Breast epithelium (tissue), 4 donors: ENCODE measurements around the gene PRICKLE2. TPM values are rescaled to one million over a fixed set of nuclear protein-coding genes. Genes with fewer than 3 reads are reported as not detected.
A peak's percentile ranks its signal among the peaks of the same experiment; 100 is the strongest.

Source experiments
- DNase-seq, 2 donors: peaks; one replicate each; pipeline ENCODE4 v3.0.0-alpha.2; 2019; ENCODE audit warnings: low spot score in 2 of 2
- H3K27ac ChIP-seq, 2 donors: fragments of 200-600 bp; sonication (generic) in 1 of 2; one replicate each; pipeline ENCODE4 v1.5.1; 2016 to 2019; ENCODE audit warnings: mild to moderate bottlenecking in 1 of 2
- H3K27me3 ChIP-seq, 2 donors: fragments of 200-600 bp; sonication (generic) in 1 of 2; one replicate each; pipeline versions ENCODE4 v1.5.1 to v1.6.0; 2017 to 2019; ENCODE audit warnings: control low read depth in 1 of 2, mild to moderate bottlenecking in 1 of 2
- H3K36me3 ChIP-seq: fragments of 200-600 bp; one replicate; pipeline ENCODE4 v1.5.1; 2019
- H3K4me1 ChIP-seq, 2 donors: fragments of 200-600 bp; sonication (generic); one replicate each; pipeline ENCODE4 v1.5.1; 2016 to 2019; ENCODE audit warnings: control low read depth in 1 of 2
- H3K4me3 ChIP-seq, 3 donors: fragments of 200-600 bp; sonication (generic); 1 replicate in 2 of 3; 2 replicates in 1 of 3; pipeline ENCODE4 v1.5.1; 2016 to 2019; ENCODE audit warnings: mild to moderate bottlenecking in 3 of 3, moderate library complexity in 2 of 3
- H3K9me3 ChIP-seq, 2 donors: fragments of 200-600 bp; sonication (generic) in 1 of 2; one replicate each; pipeline ENCODE4 v1.5.1; 2016 to 2019; ENCODE audit warnings: control low read depth in 1 of 2
- POLR2A ChIP-seq: fragments of 450-650 bp; IDR thresholded peaks from one replicate; pipeline ENCODE4 v1.6.1; 2016; ENCODE audit warnings: antibody characterized with exemption, mild to moderate bottlenecking, moderate library complexity
- POLR2AphosphoS5 ChIP-seq, 3 donors: sonication (generic); formaldehyde crosslinking; IDR thresholded peaks; one replicate each; pipeline ENCODE4 v1.6.1; 2017; ENCODE audit warnings: antibody characterized with exemption in 3 of 3
- intact Hi-C: fragments of 100-400 bp; cut with DNase I; formaldehyde crosslinking; loops from one replicate; pipeline ENCODE4 v1.15.1; 2023; ENCODE audit warnings: low total_unique reads
- total RNA-seq, 3 donors: library from RNA; depleted of rRNA; stranded (reverse); fragments of >200 nt; gene quantifications; one replicate each; pipeline ENCODE4 v1.1.0, GENCODE V29; 2016
- TF ChIP-seq, protein P1 (sequence below), 3 donors: fragments of 450-650 bp; IDR thresholded peaks; one replicate each; pipeline ENCODE4 v1.5.1; 2016 to 2017; ENCODE audit warnings: antibody characterized with exemption in 3 of 3, mild to moderate bottlenecking in 3 of 3, moderate library complexity in 3 of 3

Gene PRICKLE2
- total RNA-seq, 3 donors from 2014 or later: 35.1 to 72.5 (median 44.5) TPM

DNA sequence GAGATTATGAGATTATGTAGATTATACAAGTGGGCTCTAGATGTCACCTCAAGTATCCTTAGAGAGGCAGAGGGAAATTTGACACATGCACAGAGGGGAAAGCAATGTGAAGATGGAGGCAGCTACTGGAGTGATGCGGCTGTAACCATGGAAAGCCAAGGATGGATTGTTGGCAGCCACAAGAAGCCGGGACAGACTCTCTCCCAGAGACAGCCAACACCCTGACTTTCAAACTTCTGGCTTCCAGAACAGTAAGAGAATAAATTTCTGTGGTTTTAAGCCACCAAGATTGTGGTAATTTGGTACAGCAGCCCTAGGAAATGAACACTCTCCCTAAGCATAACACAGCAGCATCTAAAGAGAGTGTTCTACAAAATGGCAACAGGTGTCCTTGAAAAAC, 34.4 kb upstream of the PRICKLE2 start:
- Histone ChIP-seq H3K27me3 (no peaks in the 10 kb centered on the region), H3K4me3 (no peak overlapping the region), H3K9me3 (no peaks in the 10 kb centered on the region), H3K36me3 (no peaks in the 10 kb centered on the region), H3K4me1 (peaks cover 5 to 9% of the 10 kb centered on the region in 2 donors), H3K27ac (peak overlapping the region; percentile 51 to 64)
- intact Hi-C loops: no loop called here
- TF ChIP-seq POLR2A (no peak), POLR2AphosphoS5 (IDR thresholded peaks at IDR 0.05) (no peak)
- TF ChIP-seq, protein P1, sequence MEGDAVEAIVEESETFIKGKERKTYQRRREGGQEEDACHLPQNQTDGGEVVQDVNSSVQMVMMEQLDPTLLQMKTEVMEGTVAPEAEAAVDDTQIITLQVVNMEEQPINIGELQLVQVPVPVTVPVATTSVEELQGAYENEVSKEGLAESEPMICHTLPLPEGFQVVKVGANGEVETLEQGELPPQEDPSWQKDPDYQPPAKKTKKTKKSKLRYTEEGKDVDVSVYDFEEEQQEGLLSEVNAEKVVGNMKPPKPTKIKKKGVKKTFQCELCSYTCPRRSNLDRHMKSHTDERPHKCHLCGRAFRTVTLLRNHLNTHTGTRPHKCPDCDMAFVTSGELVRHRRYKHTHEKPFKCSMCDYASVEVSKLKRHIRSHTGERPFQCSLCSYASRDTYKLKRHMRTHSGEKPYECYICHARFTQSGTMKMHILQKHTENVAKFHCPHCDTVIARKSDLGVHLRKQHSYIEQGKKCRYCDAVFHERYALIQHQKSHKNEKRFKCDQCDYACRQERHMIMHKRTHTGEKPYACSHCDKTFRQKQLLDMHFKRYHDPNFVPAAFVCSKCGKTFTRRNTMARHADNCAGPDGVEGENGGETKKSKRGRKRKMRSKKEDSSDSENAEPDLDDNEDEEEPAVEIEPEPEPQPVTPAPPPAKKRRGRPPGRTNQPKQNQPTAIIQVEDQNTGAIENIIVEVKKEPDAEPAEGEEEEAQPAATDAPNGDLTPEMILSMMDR (IDR thresholded peaks at IDR 0.05): no peak
- DNase-seq: no peak

- no peaks in the 10 kb centered on the region for H3K4me1 ChIP-seq
Observed at GRCh38 chr3:64257100-64257755, 32.0 kb upstream of the PRICKLE2 start.

DNA sequence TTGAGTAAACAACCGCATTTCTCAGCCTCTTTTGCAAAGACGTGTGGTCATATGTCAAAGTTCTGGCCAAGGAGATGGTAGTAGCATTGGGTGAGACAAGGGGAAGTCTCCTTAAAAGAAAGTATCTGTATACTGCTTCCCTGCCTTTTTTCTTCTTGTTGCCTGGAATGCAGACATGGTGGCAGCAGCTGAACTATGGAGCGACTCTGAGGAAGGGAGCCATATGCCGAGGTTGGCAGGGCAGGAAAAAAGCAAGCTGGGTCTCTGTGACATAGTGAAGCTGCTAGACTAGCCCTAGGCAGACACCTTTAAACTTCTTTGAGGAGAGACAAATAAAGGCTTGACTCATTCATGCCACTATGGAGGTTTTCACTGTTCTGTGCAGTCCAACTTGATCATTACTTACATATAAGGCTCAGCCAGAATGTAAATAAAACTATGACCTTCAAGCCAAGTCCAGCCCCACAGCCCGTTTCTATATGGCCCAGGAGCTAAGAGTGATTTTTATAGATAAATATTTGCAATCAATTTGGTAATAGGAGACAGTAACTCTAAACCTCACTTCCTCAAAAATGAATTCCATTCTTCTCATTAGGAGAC, 30.6 kb upstream of the PRICKLE2 start:
- no peaks in the 10 kb centered on the region for H3K9me3 ChIP-seq
- peak overlapping the region in 1 of 2 donors; percentile 16 for H3K27ac ChIP-seq
- H3K36me3 ChIP-seq: no peaks in the 10 kb centered on the region
- TF ChIP-seq, protein P1 (IDR thresholded peaks at IDR 0.05): no peak
- TF ChIP-seq POLR2AphosphoS5 (IDR thresholded peaks at IDR 0.05) (no peak), POLR2A (no peak)
- H3K27me3 ChIP-seq: no peaks in the 10 kb centered on the region
- DNase-seq: no peak
- no peak overlapping the region for H3K4me3 ChIP-seq
- intact Hi-C loops: no loop called here
- H3K4me1 ChIP-seq: no peaks in the 10 kb centered on the region

More at GRCh38 chr3:64257100-64257755, 32.0 kb upstream of the PRICKLE2 start:
- H3K36me3 ChIP-seq: no peaks in the 10 kb centered on the region
- no peak for DNase-seq
- H3K4me3 ChIP-seq: no peak overlapping the region
- TF ChIP-seq POLR2AphosphoS5 (IDR thresholded peaks at IDR 0.05) (no peak), POLR2A (no peak)
- TF ChIP-seq, protein P1 (IDR thresholded peaks at IDR 0.05): no peak
- H3K9me3 ChIP-seq: no peaks in the 10 kb centered on the region
- H3K27ac ChIP-seq: no peak overlapping the region
- intact Hi-C loops: no loop called here
- no peaks in the 10 kb centered on the region for H3K27me3 ChIP-seq

DNA sequence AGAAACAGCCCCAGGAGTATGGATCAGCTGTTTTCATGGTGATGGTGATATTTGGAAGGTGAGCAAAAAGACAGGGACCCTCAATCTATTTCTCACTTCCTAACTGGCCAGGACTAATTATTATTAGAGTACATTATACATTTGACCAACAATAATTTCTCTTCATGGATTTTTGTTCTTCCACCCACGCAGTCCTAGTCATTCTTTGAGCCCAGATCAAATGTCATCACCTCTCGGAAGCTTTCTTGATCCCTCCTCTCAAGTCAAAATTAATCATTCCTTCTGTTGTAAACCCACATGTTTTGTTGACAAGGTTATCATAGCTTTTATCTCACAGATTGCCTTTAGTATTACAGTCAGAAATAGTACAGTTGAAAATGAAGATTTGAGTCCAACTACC, 29.2 kb upstream of the PRICKLE2 start:
- no peak overlapping the region for H3K27ac ChIP-seq
- intact Hi-C loops: no loop called here
- H3K4me3 ChIP-seq: no peak overlapping the region
- TF ChIP-seq, protein P1 (IDR thresholded peaks at IDR 0.05): no peak
- no peak for TF ChIP-seq POLR2A
- no peak for TF ChIP-seq POLR2AphosphoS5 (IDR thresholded peaks at IDR 0.05)
- no peaks in the 10 kb centered on the region for H3K36me3 ChIP-seq
- no peaks in the 10 kb centered on the region for H3K9me3 ChIP-seq
- no peaks in the 10 kb centered on the region for H3K27me3 ChIP-seq
- DNase-seq: no peak
- H3K4me1 ChIP-seq: no peaks in the 10 kb centered on the region

- no peak overlapping the region for H3K27ac ChIP-seq
- no peaks in the 10 kb centered on the region for H3K4me1 ChIP-seq
- no peak overlapping the region for H3K4me3 ChIP-seq
- no peaks in the 10 kb centered on the region for H3K9me3 ChIP-seq
- no peaks in the 10 kb centered on the region for H3K36me3 ChIP-seq
- intact Hi-C loops: no loop called here
- no peaks in the 10 kb centered on the region for H3K27me3 ChIP-seq
- TF ChIP-seq, protein P1 (IDR thresholded peaks at IDR 0.05): no peak
- no peak for TF ChIP-seq POLR2AphosphoS5 (IDR thresholded peaks at IDR 0.05)
- TF ChIP-seq POLR2A: no peak
- no peak for DNase-seq
Observed at GRCh38 chr3:64253689-64254088, 28.4 kb upstream of the PRICKLE2 start.
